Pulmonary artery endothelial cell (primary cell): ENCODE measurements around the gene BIN2. TPM values are rescaled to one million over a fixed set of nuclear protein-coding genes. Genes with fewer than 3 reads are reported as not detected.

Experiments
- DNase-seq: peaks from one replicate; pipeline ENCODE4 v3.0.0-alpha.2; 2011; ENCODE audit warnings: low read depth, low spot score
- total RNA-seq: library from RNA; depleted of rRNA; stranded (reverse); fragments of >200 nt; gene quantifications from 2 replicates; pipeline ENCODE4 v1.2.3, GENCODE V29; 2014

The BIN2 gene
- not detected in 2 replicates for total RNA-seq

GRCh38 chr12:51323966-51324895 is at the start of gene BIN2:
TSS of gene BIN2 (minus strand) at chr12:51324174. CDS start at chr12:51324102, 72 bp downstream.
- no peak for DNase-seq

- no peak for DNase-seq
Observed at GRCh38 chr12:51373187-51373586, 49.2 kb upstream of the BIN2 start.

GRCh38 chr12:51372021-51372420 is 48.0 kb upstream of the BIN2 start:
- no peak for DNase-seq

GRCh38 chr12:51371295-51371953 is 47.5 kb upstream of the BIN2 start:
- peak; percentile 88 for DNase-seq

- DNase-seq, result no peak
Observed at GRCh38 chr12:51370667-51371066, 46.7 kb upstream of the BIN2 start.

GRCh38 chr12:51369581-51369980 is 45.6 kb upstream of the BIN2 start:
- DNase-seq, result no peak

- DNase-seq, result peak; percentile 77
Observed at GRCh38 chr12:51368640-51369517, 44.9 kb upstream of the BIN2 start.

- DNase-seq, result no peak
Observed at GRCh38 chr12:51365276-51365675, 41.3 kb upstream of the BIN2 start.

GRCh38 chr12:51364001-51364400 is 40.0 kb upstream of the BIN2 start:
- DNase-seq, result no peak

- DNase-seq, result no peak
Observed at GRCh38 chr12:51362747-51363342, 38.9 kb upstream of the BIN2 start.

- no peak for DNase-seq
Observed at GRCh38 chr12:51362307-51362706, 38.3 kb upstream of the BIN2 start.

GRCh38 chr12:51361161-51362016 is 37.4 kb upstream of the BIN2 start:
- DNase-seq, result no peak

- DNase-seq, result no peak
Observed at GRCh38 chr12:51360315-51360714, 36.3 kb upstream of the BIN2 start.

- DNase-seq, result no peak
Observed at GRCh38 chr12:51359851-51360250, 35.9 kb upstream of the BIN2 start.

GRCh38 chr12:51358496-51358895 is 34.5 kb upstream of the BIN2 start:
- no peak for DNase-seq

GRCh38 chr12:51357374-51358047 is 33.5 kb upstream of the BIN2 start:
- DNase-seq, result no peak

GRCh38 chr12:51351913-51352532 is 28.0 kb upstream of the BIN2 start:
- peak; percentile 20 for DNase-seq

- no peak for DNase-seq
Observed at GRCh38 chr12:51349026-51349425, 25.1 kb upstream of the BIN2 start.

- no peak for DNase-seq
Observed at GRCh38 chr12:51348116-51348515, 24.1 kb upstream of the BIN2 start.
